ENCODE results near the gene TUBB. TPM values are rescaled to one million over a fixed set of nuclear protein-coding genes. Genes with fewer than 3 reads are reported as not detected.

Gene TUBB
- total RNA-seq, 1 experiment from 2014 or later: 742 TPM

- no peaks in the 10 kb centered on the region for H3K27me3 ChIP-seq (replicated peaks; ENCODE audit: control insufficient read depth, insufficient read depth, low read length)
- POLR2A ChIA-PET: interaction anchor here (0.6 to 1.2 kb wide), 4 partner anchors 23 to 102 kb away, joined by 3 to 5 read pairs (median 4); partner anchors contain the start of genes ABCF1 and MDC1
- Mint-ChIP-seq H3K4me3 (ENCODE audit: unreplicated experiment) (peak within 1 kb of the TSS; percentile 77), H3K27me3 (ENCODE audit: insufficient read depth, unreplicated experiment) (no peaks in the 10 kb centered on the region), H3K4me1 (ENCODE audit: low read depth, unreplicated experiment) (peaks cover 5% of the 10 kb centered on the region), H3K27ac (ENCODE audit: unreplicated experiment) (peak within 1 kb of the TSS; percentile 71), H3K36me3 (ENCODE audit: insufficient read depth, unreplicated experiment) (peaks cover 42% of the 10 kb centered on the region), H3K9me3 (ENCODE audit: unreplicated experiment) (no peaks in the 10 kb centered on the region)
- CTCF ChIA-PET: interaction anchor here (0.6 to 1.4 kb wide), 10 partner anchors 18 to 415 kb away, joined by 3 to 6 read pairs (median 3); partner anchors contain the start of genes MDC1 and NRM
- peak within 1 kb of the TSS; percentile 85 for H3K4me3 ChIP-seq (ENCODE audit: low read depth, low read length)
- peak; percentile 96 for DNase-seq
- TF ChIP-seq CTCF (IDR thresholded peaks at IDR 0.05; ENCODE audit: insufficient read depth in 1 of 2, low read depth in 1 of 2, low read length in 1 of 2, severe bottlenecking in 1 of 2, unreplicated experiment in 1 of 2): peak; percentile 80 to 85
- H3K9me3 ChIP-seq: no peaks in the 10 kb centered on the region
- intact Hi-C loops (cut with micrococcal nuclease; ENCODE audit: unreplicated experiment): loop anchor here (1.0 to 5.0 kb wide), 5 partner anchors 26 to 190 kb away; partner anchors contain the start of genes ATAT1, C6orf136, MDC1 and MRPS18B
- no peaks in the 10 kb centered on the region for H3K36me3 ChIP-seq (ENCODE audit: control insufficient read depth, insufficient read depth, low read length)
- BruUV-seq (replicated peaks): TSS peak; percentile 52
- H3K4me1 ChIP-seq: peaks cover 6% of the 10 kb centered on the region
These were observed 47.5 kb upstream of the TUBB start, which contains the start of gene DHX16 for GRCh38 chr6:30672445-30673253. Gene DHX16 (minus strand): TSS chr6:30673006. CDS start chr6:30672841, 165 bp downstream.

- no peak overlapping the region for H3K4me3 Mint-ChIP-seq (ENCODE audit: unreplicated experiment)
- no TSS peak for BruUV-seq (replicated peaks)
- POLR2A ChIA-PET: no interaction called here
- Histone ChIP-seq H3K4me1 (peaks cover under 1% of the 10 kb centered on the region), H3K27me3 (replicated peaks; ENCODE audit: control insufficient read depth, insufficient read depth, low read length) (no peaks in the 10 kb centered on the region), H3K9me3 (no peaks in the 10 kb centered on the region), H3K4me3 (ENCODE audit: low read depth, low read length) (no peak overlapping the region), H3K36me3 (ENCODE audit: control insufficient read depth, insufficient read depth, low read length) (no peaks in the 10 kb centered on the region)
- TF ChIP-seq CTCF (IDR thresholded peaks at IDR 0.05; ENCODE audit: insufficient read depth in 1 of 2, low read depth in 1 of 2, low read length in 1 of 2, severe bottlenecking in 1 of 2, unreplicated experiment in 1 of 2): no peak
- H3K4me1 Mint-ChIP-seq (ENCODE audit: low read depth, unreplicated experiment): no peaks in the 10 kb centered on the region
- peaks cover 23% of the 10 kb centered on the region for H3K36me3 Mint-ChIP-seq (ENCODE audit: insufficient read depth, unreplicated experiment)
- intact Hi-C loops (cut with micrococcal nuclease; ENCODE audit: unreplicated experiment): no loop called here
- CTCF ChIA-PET: interaction anchor here (1.4 kb wide), 1 partner anchor 54 kb away, joined by 4 read pairs; no protein-coding TSS in a partner anchor
- no peak for DNase-seq
- H3K9me3 Mint-ChIP-seq (ENCODE audit: unreplicated experiment): no peaks in the 10 kb centered on the region
- H3K27me3 Mint-ChIP-seq (ENCODE audit: insufficient read depth, unreplicated experiment): no peaks in the 10 kb centered on the region
- no peak overlapping the region for H3K27ac Mint-ChIP-seq (ENCODE audit: unreplicated experiment)
These were observed 43.4 kb upstream of the TUBB start for GRCh38 chr6:30676660-30677285.

Measured in Caco-2 (cell line).